ENCODE results near the gene EPDR1.

- TF ChIP-seq CTCF (IDR thresholded peaks at IDR 0.05) = no peak
- no peak for TF ChIP-seq POLR2A (IDR thresholded peaks at IDR 0.05)
These were observed 53.5 kb downstream of the EPDR1 start for GRCh38 chr7:37973915-37974314.

All from tibial nerve (tissue), 3 donors.